HepG2 (cell line): ENCODE data around the gene KCNG4. TPM values are rescaled to one million over a fixed set of nuclear protein-coding genes. Genes with fewer than 3 reads are reported as not detected.

ENCODE experiments used
- ATAC-seq: fragments of 200-7000 bp; cut with Tn5 transposase; 3 replicates; pipeline ENCODE4 v1.9.1; 2020; ENCODE audit warnings: mild to moderate bottlenecking, moderate library complexity
- BruUV-seq: library from RNA; stranded (reverse); fragments of 400-500 nt; replicated peaks from 2 replicates; lab custom pipeline; 2021; lab: Mats Ljungman, UMichigan
- CTCF ChIA-PET: fragments of 300-600 bp; formaldehyde crosslinking; extraction: SDS; loops from one replicate; lab custom pipeline; 2021; ENCODE audit warnings: low total read pairs, inconsistent platforms, low intra/inter-chr PET ratio; lab: Yijun Ruan, JAX
- POLR2A ChIA-PET: fragments of 350-600 bp; sonication (Branson Sonifier 250); formaldehyde crosslinking; loops from one replicate; lab custom pipeline; 2020; ENCODE audit warnings: antibody characterized with exemption, inconsistent platforms; lab: Yijun Ruan, JAX
- DNase-seq: peaks from one replicate; pipeline ENCODE4 v3.0.0-alpha.2; 2015; ENCODE audit warnings: low spot score
- FAIRE-seq: peaks from 3 replicates; lab custom pipeline; 2011; peaks lifted over from hg19 to GRCh38; lab: Jason Lieb, UNC
- H2AFZ ChIP-seq: one replicate; pipeline ENCODE4 v1.6.1; 2011; ENCODE audit warnings: low read length, inconsistent platforms
- H3K27ac ChIP-seq: fragments of 300-600 bp; 3 replicates; pipeline ENCODE4 v1.8.0; 2011; ENCODE audit warnings: mixed run types, mild to moderate bottlenecking, mixed read lengths, low read length, inconsistent platforms; ENCODE audit not compliant: insufficient read depth; ENCODE audit errors: extremely low read length
- H3K27me3 ChIP-seq, 2 experiments: fragments of 200-600 bp in 1 of 2; 2 replicates in 1 of 2; 3 replicates in 1 of 2; pipeline versions ENCODE4 v1.6.0 to v1.8.0; 2011; ENCODE audit warnings: low read length in 2 of 2, mild to moderate bottlenecking in 2 of 2, moderate library complexity in 2 of 2, inconsistent platforms in 1 of 2; ENCODE audit not compliant: insufficient read depth in 2 of 2, control insufficient read depth in 1 of 2
- H3K36me3 ChIP-seq, 2 experiments: fragments of 200-600 bp in 1 of 2; replicated peaks in 1 of 2; 2 replicates in 1 of 2; 3 replicates in 1 of 2; pipeline versions ENCODE4 v1.5.1 to v1.8.0; 2011; ENCODE audit warnings: low read length in 2 of 2, inconsistent platforms in 1 of 2; ENCODE audit not compliant: insufficient read depth in 2 of 2, control insufficient read depth in 1 of 2
- H3K4me1 ChIP-seq: 2 replicates; pipeline ENCODE4 v1.5.1; 2012; ENCODE audit warnings: low read length, inconsistent platforms; ENCODE audit not compliant: insufficient read depth
- H3K4me2 ChIP-seq: 2 replicates; pipeline ENCODE4 v1.6.0; 2011; ENCODE audit warnings: low read depth, low read length, inconsistent platforms
- H3K4me3 ChIP-seq, 3 experiments: fragments of 200-600 bp in 1 of 3; sonication (generic), shearing (Covaris generic) in 1 of 3; replicated peaks in 1 of 3; 2 replicates each; pipeline ENCODE4 v1.5.1; 2011 to 2016; ENCODE audit warnings: low read length in 3 of 3, inconsistent platforms in 2 of 3, low read depth in 2 of 3, mild to moderate bottlenecking in 2 of 3, control low read depth in 1 of 3, mixed read lengths in 1 of 3; ENCODE audit not compliant: insufficient read depth in 1 of 3
- H3K79me2 ChIP-seq: one replicate; pipeline ENCODE4 v1.6.1; 2011; ENCODE audit warnings: low read length, inconsistent platforms; ENCODE audit not compliant: insufficient read depth
- H3K9ac ChIP-seq: 2 replicates; pipeline ENCODE4 v1.6.0; 2011; ENCODE audit warnings: mild to moderate bottlenecking, low read depth, low read length, inconsistent platforms; ENCODE audit not compliant: insufficient read depth
- H3K9me3 ChIP-seq: 2 replicates; pipeline ENCODE4 v1.5.1; 2012; ENCODE audit warnings: mild to moderate bottlenecking, low read length
- H4K20me1 ChIP-seq: 2 replicates; pipeline ENCODE4 v1.6.0; 2011; ENCODE audit warnings: inconsistent platforms, mild to moderate bottlenecking, low read length, moderate library complexity; ENCODE audit not compliant: insufficient read depth
- ARHGAP35 ChIP-seq: sonication (generic); formaldehyde crosslinking; IDR thresholded peaks from 2 replicates; pipeline ENCODE4 v1.9.0; 2022; ENCODE audit warnings: mild to moderate bottlenecking, inconsistent platforms, moderate library complexity, missing genetic modification reagents, borderline replicate concordance
- DDIT3 ChIP-seq: sonication (generic); formaldehyde crosslinking; IDR thresholded peaks from 2 replicates; pipeline ENCODE4 v1.4.0; 2020; ENCODE audit warnings: mild to moderate bottlenecking, missing genetic modification reagents
- HDAC6 ChIP-seq: fragments of 200-600 bp; sonication (generic); IDR thresholded peaks from 2 replicates; pipeline ENCODE4 v1.7.0; 2017; ENCODE audit warnings: mild to moderate bottlenecking, antibody characterized with exemption, low read length, low read depth
- LBX2 ChIP-seq: sonication (generic); formaldehyde crosslinking; IDR thresholded peaks from 2 replicates; pipeline ENCODE4 v1.5.0; 2020; ENCODE audit warnings: missing genetic modification reagents, mild to moderate bottlenecking, borderline replicate concordance
- NFIC ChIP-seq: IDR thresholded peaks from 2 replicates; pipeline ENCODE4 v1.6.1; 2012; ENCODE audit warnings: mild to moderate bottlenecking, low read length, inconsistent platforms
- RFXAP ChIP-seq: sonication (generic); formaldehyde crosslinking; IDR thresholded peaks from 2 replicates; pipeline ENCODE4 v1.4.0; 2020; ENCODE audit warnings: missing genetic modification reagents, borderline replicate concordance
- ZNF383 ChIP-seq: sonication (generic); formaldehyde crosslinking; IDR thresholded peaks from 2 replicates; pipeline ENCODE4 v1.4.0; 2020; ENCODE audit warnings: missing genetic modification reagents, mild to moderate bottlenecking, borderline replicate concordance
- ZNF607 ChIP-seq: sonication (generic); formaldehyde crosslinking; IDR thresholded peaks from 2 replicates; pipeline ENCODE4 v1.5.1; 2020; ENCODE audit warnings: missing genetic modification reagents, mild to moderate bottlenecking, borderline replicate concordance
- ZNF749 ChIP-seq: sonication (generic); formaldehyde crosslinking; IDR thresholded peaks from 2 replicates; pipeline ENCODE4 v1.8.0; 2022; ENCODE audit warnings: mild to moderate bottlenecking, missing genetic modification reagents, moderate library complexity, borderline replicate concordance
- ZNF83 ChIP-seq: sonication (generic); formaldehyde crosslinking; IDR thresholded peaks from 2 replicates; pipeline ENCODE4 v1.4.0; 2020; ENCODE audit warnings: missing genetic modification reagents, mild to moderate bottlenecking, borderline replicate concordance
- ZNF891 ChIP-seq: sonication (generic); formaldehyde crosslinking; IDR thresholded peaks from 2 replicates; pipeline ENCODE4 v1.5.0; 2020; ENCODE audit warnings: mild to moderate bottlenecking, missing genetic modification reagents
- WGBS: methylation state at CpG from one replicate; pipeline ENCODE4 v1.1.6; 2017; ENCODE audit warnings: low lambda C conversion rate; 5-methylcytosine and 5-hydroxymethylcytosine counted together
- in situ Hi-C: cut with HindIII; loops from 2 replicates; pipeline ENCODE4 v1.10.0; 2017; ENCODE audit warnings: low pct_unique_long_range_greater_than_20kb; ENCODE audit not compliant: extremely low pct_ligation_motif_present
- intact Hi-C: fragments of 100-400 bp; cut with micrococcal nuclease; formaldehyde crosslinking; loops from one replicate; pipeline ENCODE4 v1.10.0; 2022; ENCODE audit not compliant: unreplicated experiment
- polyA plus RNA-seq, 8 experiments: library from polyadenylated mRNA; depleted of rRNA in 3 of 8; stranded (reverse) in 7 of 8; unstranded in 1 of 8; fragments of >200 nt; fragmentation: Illumina TruSeq in 4 of 8; extraction: Trizol in 4 of 8; gene quantifications; 2 replicates each; pipeline versions ENCODE4 v1.2.1 to v1.2.3, GENCODE V29; 2011 to 2016; ENCODE audit warnings: low read depth in 4 of 8, missing spikeins in 1 of 8, mixed read lengths in 1 of 8; ENCODE audit not compliant: insufficient read depth in 1 of 8
- total RNA-seq, 5 experiments: library from RNA; depleted of rRNA; stranded (reverse); fragments of >200 nt; fragmentation: Illumina TruSeq; extraction: Trizol; gene quantifications; 2 replicates each; pipeline ENCODE4 v1.2.3, GENCODE V29; 2016; ENCODE audit warnings: low read depth in 1 of 5

Gene KCNG4
- total and polyA plus RNA-seq, 2 of the 13 experiments (the other 11 are each of a cell fraction or from before 2014, with no cell fraction given), result not detected

GRCh38 chr16:84279881-84280280 lies 40.1 kb upstream of the KCNG4 start:
- POLR2A ChIA-PET, result no interaction called here
- Histone ChIP-seq H4K20me1 (no peaks in the 10 kb centered on the region; the same call in 1 of the 2 replicates), H3K79me2 (no peaks in the 10 kb centered on the region), H3K4me1 (peaks cover 12% of the 10 kb centered on the region), H3K27ac (no peak overlapping the region), H3K9ac (no peak overlapping the region), H3K9me3 (no peaks in the 10 kb centered on the region), H3K27me3 (peaks cover 3 to 50% of the 10 kb centered on the region in 2 experiments; a peak in 3 of 5 replicates), H3K4me3 (no peak overlapping the region), H3K4me2 (no peak overlapping the region), H3K36me3 (no peaks in the 10 kb centered on the region), H2AFZ (no peak overlapping the region)
- no peak for ATAC-seq
- DNase-seq, result no peak
- in situ Hi-C loops, result loop anchor here (5.0 kb wide), 1 partner anchor 202 kb away; no protein-coding TSS in a partner anchor
- WGBS, result 51% methylated on average over 12 of the region's 12 CpGs
- intact Hi-C loops, result no loop called here
- TF ChIP-seq LBX2 (CRISPR knock-in tag) (no peak), ZNF383 (CRISPR knock-in tag) (no peak), NFIC (no peak), HDAC6 (no peak), ZNF749 (CRISPR knock-in tag) (no peak), ZNF607 (CRISPR knock-in tag) (no peak), RFXAP (CRISPR knock-in tag) (no peak), ZNF83 (no peak), ZNF891 (CRISPR knock-in tag) (no peak), ARHGAP35 (CRISPR knock-in tag) (no peak), DDIT3 (CRISPR knock-in tag) (no peak)
- no peak for FAIRE-seq
- CTCF ChIA-PET, result no interaction called here
- BruUV-seq, result no TSS peak
